Urinary bladder (tissue), 4 donors: ENCODE measurements around the gene FCRL6. TPM values are rescaled to one million over a fixed set of nuclear protein-coding genes. Genes with fewer than 3 reads are reported as not detected.

ENCODE experiments used
- DNase-seq: peaks from one replicate; pipeline ENCODE4 v3.0.0-alpha.2; 2015; ENCODE audit errors: extremely low spot score
- H3K27ac ChIP-seq: one replicate; pipeline ENCODE4 v1.5.1; 2013; ENCODE audit warnings: low read depth, mild to moderate bottlenecking, moderate library complexity
- H3K36me3 ChIP-seq: one replicate; pipeline ENCODE4 v1.6.1; 2013; ENCODE audit warnings: mild to moderate bottlenecking, moderate library complexity; ENCODE audit not compliant: insufficient read depth
- H3K4me1 ChIP-seq: one replicate; pipeline ENCODE4 v1.6.1; 2013; ENCODE audit warnings: mild to moderate bottlenecking, moderate library complexity; ENCODE audit not compliant: insufficient read depth
- H3K4me3 ChIP-seq: one replicate; pipeline ENCODE4 v1.5.1; 2013; ENCODE audit warnings: low read depth, low read length
- WGBS: extraction: QIAGEN DNeasy Blood & Tissue Kit; methylation state at CpG from one replicate; pipeline ENCODE4 v1.1.7; 2013; 5-methylcytosine and 5-hydroxymethylcytosine counted together
- polyA plus RNA-seq: library from polyadenylated mRNA; stranded (reverse); fragments of 200-250 nt; gene quantifications from one replicate; pipeline ENCODE4 v1.2.3, GENCODE V29; 2013
- total RNA-seq: library from RNA; depleted of rRNA; stranded (reverse); fragments of >200 nt; gene quantifications from one replicate; pipeline ENCODE4 v1.2.3, GENCODE V29; 2014
- donor health status: healthy with polysubstance abuse.
- donor health status: healthy.

The FCRL6 gene
- total and polyA plus RNA-seq, 2 donors = 0.20 TPM; not detected in 1

DNA sequence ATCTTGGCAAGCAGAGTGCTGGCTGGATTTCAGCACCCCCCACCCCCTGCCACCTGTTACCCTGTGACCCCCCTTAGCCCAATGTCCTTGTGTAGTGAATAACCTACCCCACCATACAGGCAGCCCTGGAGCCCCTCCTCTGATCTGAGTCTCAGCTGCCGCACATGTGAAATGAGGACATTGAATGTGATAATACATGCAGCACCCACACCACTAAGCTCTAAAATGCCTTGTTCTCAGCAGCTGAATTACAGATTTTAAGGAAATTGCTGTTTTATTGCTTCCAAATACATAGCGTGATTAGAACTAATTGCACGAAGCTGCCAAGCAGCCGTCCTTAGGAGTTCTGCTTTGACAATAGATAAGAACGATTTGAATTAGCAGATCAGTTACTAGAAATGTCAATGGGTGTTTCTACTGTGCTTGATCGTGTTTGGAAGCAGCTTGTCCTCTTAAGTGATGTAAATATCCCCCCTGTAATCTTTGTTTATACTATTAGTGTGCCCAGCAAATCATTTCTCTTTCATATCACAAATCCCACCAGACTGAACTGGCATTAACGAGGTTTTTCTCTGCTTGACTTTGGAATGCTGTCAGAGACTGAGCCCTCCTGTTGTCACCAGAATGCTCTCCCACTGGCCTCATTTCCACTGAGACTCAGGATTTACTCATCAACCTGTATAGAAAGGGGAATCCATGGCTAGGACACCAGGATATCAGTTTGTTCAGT is 29.4 kb downstream of the FCRL6 start:
- no peaks in the 10 kb centered on the region for H3K4me1 ChIP-seq
- no peak overlapping the region for H3K27ac ChIP-seq
- WGBS = 47% methylated on average over 7 of the region's 7 CpGs
- H3K36me3 ChIP-seq = no peaks in the 10 kb centered on the region
- H3K4me3 ChIP-seq = no peak overlapping the region
- no peak for DNase-seq

DNA sequence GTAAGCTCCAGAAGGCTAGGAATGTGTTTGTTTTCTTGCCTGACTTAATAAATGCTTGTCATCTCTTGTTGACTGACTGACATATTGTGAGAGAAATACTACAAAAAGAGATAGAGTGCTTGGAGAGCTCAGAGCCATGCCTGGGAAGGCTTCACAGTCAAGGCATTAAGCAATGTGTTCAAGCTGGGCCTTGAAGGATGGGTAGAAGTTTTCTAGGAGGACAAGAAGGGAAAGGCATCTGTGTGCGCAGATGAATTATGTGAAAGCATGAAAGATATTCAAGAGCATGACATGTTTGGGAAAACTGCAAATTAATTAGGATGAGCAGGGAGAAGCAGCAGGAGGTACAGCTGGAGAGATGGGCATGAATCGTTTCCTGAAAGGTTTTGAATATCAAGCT is 30.1 kb downstream of the FCRL6 start:
- 95% methylated on average over 2 of the region's 2 CpGs for WGBS
- no peaks in the 10 kb centered on the region for H3K36me3 ChIP-seq
- no peak for DNase-seq
- H3K4me1 ChIP-seq = no peaks in the 10 kb centered on the region
- no peak overlapping the region for H3K4me3 ChIP-seq
- no peak overlapping the region for H3K27ac ChIP-seq

- H3K36me3 ChIP-seq = no peaks in the 10 kb centered on the region
- no peak for DNase-seq
- 68% methylated on average over 3 of the region's 3 CpGs for WGBS
- H3K27ac ChIP-seq = no peak overlapping the region
- no peaks in the 10 kb centered on the region for H3K4me1 ChIP-seq
- H3K4me3 ChIP-seq = no peak overlapping the region
Observed at GRCh38 chr1:159835356-159835755, 33.2 kb downstream of the FCRL6 start.

- no peak for DNase-seq
- Histone ChIP-seq H3K4me1 (no peaks in the 10 kb centered on the region), H3K4me3 (no peak overlapping the region), H3K27ac (no peak overlapping the region), H3K36me3 (no peaks in the 10 kb centered on the region)
- 87% methylated on average over 8 of the region's 8 CpGs for WGBS
Observed at GRCh38 chr1:159835862-159836525, 33.8 kb downstream of the FCRL6 start.

DNA sequence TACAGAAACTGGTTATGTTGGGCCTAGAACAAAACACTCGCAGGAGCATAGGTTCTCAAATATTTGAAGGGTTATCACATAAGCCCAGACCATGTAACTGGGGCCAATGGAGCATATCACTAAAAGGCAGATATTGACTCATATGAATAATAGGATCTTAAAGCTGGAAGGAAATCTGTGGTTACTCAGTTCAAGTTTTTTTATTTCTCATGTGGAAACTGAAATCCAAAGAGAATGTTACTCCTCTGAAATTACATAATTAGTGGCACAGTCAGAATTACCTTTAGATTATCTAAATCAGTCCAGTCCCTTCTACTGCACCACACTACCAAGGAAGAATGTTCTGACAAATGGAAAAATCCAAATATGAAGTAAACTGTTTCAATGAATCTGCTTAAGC is 36.6 kb downstream of the FCRL6 start:
- Histone ChIP-seq H3K36me3 (no peaks in the 10 kb centered on the region), H3K27ac (no peak overlapping the region), H3K4me3 (no peak overlapping the region), H3K4me1 (no peaks in the 10 kb centered on the region)
- 92% methylated on average over 1 of the region's 1 CpG for WGBS
- DNase-seq = no peak

DNA sequence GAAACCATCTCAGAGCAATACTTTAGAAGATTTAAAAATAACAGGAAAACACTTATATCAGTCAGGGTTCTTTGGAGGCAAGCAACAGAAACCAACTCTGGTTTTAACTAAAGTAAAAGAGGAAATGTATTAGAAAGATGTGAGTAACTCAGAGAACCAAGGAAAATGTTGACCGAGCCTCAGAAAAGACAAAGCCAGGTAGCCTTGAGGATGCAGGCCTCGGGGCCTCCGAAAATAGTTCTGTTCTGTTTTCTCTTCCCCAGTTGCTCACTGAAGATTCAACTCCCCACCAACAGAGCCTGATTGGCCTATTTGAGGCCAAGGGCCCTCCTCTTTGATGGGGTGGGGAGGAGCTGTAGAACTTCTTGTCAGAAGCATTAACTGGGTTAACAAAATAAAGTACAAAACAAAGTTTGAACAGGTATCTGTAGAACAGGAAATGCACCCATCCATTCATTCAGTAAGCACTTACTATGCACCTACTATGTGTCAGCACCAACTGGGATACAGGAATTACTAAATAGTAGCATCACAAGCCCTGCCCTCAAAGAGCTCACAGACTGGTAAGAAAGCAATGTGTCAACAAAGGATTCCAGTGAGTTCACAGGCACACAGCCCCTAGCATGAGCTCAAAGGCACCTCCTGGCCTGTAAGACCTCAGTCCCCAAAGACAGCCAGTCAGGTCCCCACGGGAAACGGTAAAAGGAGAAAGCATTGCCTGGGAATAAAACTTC is 37.1 kb downstream of the FCRL6 start:
- WGBS = 93% methylated on average over 5 of the region's 5 CpGs
- H3K36me3 ChIP-seq = no peaks in the 10 kb centered on the region

GRCh38 chr1:159841749-159842148 is 39.6 kb downstream of the FCRL6 start:
- H3K4me1 ChIP-seq = no peaks in the 10 kb centered on the region
- no peak overlapping the region for H3K27ac ChIP-seq
- 77% methylated on average over 2 of the region's 2 CpGs for WGBS
- H3K4me3 ChIP-seq = no peak overlapping the region
- no peaks in the 10 kb centered on the region for H3K36me3 ChIP-seq
- DNase-seq = no peak

More for the DNA sequence above, 37.1 kb downstream of the FCRL6 start:
- Histone ChIP-seq H3K4me1 (no peaks in the 10 kb centered on the region), H3K27ac (no peak overlapping the region), H3K4me3 (no peak overlapping the region)
- no peak for DNase-seq

DNA sequence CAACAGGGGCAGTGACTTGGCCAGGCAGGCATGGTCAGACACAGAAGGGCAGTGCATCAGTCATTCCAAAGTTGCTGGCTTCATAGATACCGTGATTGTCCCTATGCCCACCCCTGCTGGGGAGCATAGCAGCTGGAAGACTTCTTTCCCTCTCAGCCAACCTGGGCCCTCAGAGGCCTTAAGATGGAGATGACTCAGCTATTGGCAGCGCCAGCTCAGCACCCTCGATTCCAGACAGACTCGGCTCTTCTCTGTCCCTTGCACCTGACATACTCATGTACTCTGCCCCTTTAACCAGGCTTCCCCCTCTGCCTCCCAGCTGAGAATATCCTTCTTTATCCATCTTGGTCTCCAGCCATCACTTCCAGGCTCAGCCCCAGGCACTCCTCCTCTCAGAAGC is 41.3 kb downstream of the FCRL6 start:
- Histone ChIP-seq H3K27ac (no peak overlapping the region), H3K4me1 (no peaks in the 10 kb centered on the region), H3K4me3 (no peak overlapping the region), H3K36me3 (no peaks in the 10 kb centered on the region)
- 77% methylated on average over 4 of the region's 4 CpGs for WGBS
- DNase-seq = no peak

DNA sequence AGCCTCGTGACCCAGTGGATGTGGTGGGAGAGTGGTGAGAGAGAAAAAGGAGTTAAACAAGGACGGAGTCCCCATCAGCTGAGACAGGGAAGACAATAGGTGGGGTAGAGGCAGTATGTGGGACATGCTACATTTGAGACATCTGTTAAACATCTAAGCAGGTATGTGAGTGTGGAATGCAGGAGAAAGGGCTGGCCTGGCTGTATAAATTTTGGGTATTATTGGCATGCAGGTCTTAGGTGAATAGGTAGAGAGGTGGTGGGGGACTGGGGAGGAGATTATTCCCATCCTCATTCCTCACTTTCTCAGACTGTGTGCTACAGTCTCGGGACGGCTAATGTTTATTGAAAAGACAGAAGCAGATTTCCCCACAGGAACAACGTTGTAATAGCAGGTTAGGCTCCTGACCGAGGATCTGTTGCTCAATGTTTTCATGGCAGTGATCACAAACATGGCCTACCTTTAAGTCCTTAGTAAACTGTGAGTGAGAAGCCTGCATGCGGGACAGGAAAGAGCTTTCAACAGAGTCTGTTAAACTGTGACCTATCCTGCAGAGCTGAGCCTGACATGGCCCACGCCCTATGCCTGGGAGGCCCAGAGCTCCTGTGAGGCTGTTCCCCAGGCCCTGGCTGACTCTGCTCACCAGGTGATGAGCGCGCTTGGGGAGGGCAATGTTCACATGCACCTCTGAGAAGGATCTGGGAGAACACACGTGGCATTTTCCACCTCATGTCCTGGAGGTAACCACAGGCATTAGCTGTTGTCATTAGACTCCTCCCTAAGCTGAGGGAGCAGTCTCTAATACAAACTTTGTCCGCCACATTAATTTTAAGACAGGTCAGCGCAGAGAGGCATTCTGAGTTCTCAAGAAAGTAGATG is 43.8 kb downstream of the FCRL6 start:
- H3K4me3 ChIP-seq = no peak overlapping the region
- no peaks in the 10 kb centered on the region for H3K36me3 ChIP-seq
- no peak overlapping the region for H3K27ac ChIP-seq
- no peak for DNase-seq
- 83% methylated on average over 13 of the region's 13 CpGs for WGBS
- no peaks in the 10 kb centered on the region for H3K4me1 ChIP-seq

- Histone ChIP-seq H3K4me3 (no peak overlapping the region), H3K4me1 (no peaks in the 10 kb centered on the region), H3K27ac (no peak overlapping the region), H3K36me3 (no peaks in the 10 kb centered on the region)
- WGBS = 80% methylated on average over 4 of the region's 4 CpGs
- DNase-seq = no peak
Observed at GRCh38 chr1:159847231-159847630, 45.1 kb downstream of the FCRL6 start.

DNA sequence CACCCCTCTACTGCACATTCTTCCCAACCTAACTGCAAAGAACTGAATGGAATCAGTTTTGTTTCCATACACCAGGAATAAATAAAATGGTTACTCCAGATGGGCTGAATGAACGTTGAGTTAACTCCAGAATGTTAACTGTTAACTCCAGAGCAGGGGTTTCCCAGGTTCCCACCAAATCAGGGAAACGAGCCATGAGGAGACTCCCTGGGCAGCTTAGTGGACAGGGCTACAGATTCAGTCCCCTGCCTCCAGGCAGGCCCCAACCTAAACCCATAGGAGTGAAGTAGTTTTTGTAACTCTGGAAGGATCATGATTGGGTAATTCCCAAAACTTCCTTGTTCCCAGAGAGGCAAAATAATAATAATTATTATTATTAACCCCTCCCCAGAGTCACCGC is 46.2 kb downstream of the FCRL6 start:
- Histone ChIP-seq H3K36me3 (no peaks in the 10 kb centered on the region), H3K4me1 (no peaks in the 10 kb centered on the region), H3K4me3 (no peak overlapping the region), H3K27ac (no peak overlapping the region)
- 83% methylated on average over 3 of the region's 3 CpGs for WGBS
- DNase-seq = no peak

DNA sequence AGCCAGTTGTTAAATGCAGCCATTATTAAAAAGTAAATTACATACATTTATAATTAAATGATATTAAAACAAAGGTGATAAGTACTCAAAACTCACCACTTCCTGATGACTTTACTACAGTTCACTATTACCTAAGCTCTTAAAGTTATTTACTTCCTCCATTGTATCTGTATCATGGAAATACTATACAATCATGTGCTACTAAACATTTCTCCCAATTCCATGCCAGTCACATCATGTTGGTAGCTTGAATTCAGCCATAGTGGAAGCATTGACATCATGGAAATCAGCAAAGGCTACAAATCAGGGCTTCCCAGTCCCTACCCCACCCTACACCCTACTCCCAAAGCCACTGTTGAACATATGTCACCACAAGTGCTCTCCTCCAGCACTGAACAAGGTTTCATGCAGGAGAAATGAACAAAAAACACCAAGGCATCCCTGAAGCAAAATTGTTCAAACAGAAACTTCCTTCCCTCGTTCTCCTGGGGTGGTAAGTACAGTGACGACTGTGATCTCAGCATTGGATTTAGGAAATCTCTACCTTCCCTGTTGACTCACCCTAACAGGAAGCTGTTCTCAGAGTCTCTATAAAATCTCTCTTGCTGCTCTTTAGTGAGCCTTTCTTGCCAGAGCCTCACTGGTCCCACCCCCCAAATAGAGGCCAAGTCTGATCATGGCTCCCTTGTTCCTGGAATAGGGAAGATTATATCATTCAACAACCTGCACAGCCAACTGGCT is 47.6 kb downstream of the FCRL6 start:
- DNase-seq = no peak
- WGBS = 71% methylated on average over 2 of the region's 2 CpGs
- H3K27ac ChIP-seq = no peak overlapping the region
- H3K36me3 ChIP-seq = no peaks in the 10 kb centered on the region
- no peaks in the 10 kb centered on the region for H3K4me1 ChIP-seq
- H3K4me3 ChIP-seq = no peak overlapping the region

- H3K4me1 ChIP-seq = no peaks in the 10 kb centered on the region
- H3K4me3 ChIP-seq = no peak overlapping the region
- no peak for DNase-seq
- WGBS = 55% methylated on average over 1 of the region's 1 CpG
- H3K36me3 ChIP-seq = no peaks in the 10 kb centered on the region
- H3K27ac ChIP-seq = no peak overlapping the region
Observed at GRCh38 chr1:159851407-159851806, 49.2 kb downstream of the FCRL6 start.
